NCI-H1092 treated with DMSO at 0.1 percent for 48 hours (cell line): ENCODE data around the gene ZNF189.

Experiments used
- DNase-seq: peaks from one replicate; lab custom pipeline; 2025; lab: John Stamatoyannopoulos, UW

Gene ZNF189

DNA sequence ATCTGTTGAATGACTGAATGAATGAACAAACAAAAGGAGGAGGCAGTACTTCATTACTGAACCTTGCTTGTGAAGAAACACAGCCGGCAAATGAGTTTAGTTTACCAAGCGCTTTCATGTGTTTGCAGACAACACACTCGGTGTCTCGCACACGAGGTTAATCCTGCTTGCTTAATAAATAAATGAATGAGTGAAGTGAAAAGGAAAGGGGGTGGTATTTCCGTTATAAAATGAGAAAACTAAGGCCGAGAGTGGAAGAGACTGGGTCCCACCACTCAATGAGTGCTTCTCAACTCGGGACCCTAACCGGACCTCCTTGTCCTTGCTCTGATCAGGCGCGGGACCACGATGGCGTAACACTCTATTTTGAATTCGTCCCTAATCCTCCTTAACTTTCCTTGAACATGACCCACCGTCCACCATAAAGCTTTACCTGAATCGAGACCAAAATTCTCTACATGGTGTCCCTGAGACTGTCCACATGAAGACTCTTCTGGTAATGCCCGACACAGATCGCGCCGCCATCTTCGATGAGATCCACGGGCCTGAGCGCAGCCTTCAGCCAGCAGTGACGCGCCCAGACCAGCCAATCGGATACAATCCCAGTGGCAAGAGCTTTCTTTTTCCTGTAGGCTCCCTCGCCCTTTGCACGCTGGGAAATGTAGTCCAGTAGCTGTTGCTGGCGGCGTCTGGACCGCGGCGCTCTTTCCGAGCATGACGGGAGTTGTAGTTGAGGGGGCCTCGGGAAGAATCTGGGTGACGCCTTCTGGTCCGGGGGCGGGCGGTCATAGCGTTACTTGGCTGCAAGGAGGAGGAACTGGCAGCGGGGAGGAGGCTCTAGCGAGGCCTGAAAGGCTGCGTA, at the start of gene ZNF189, which contains the start of gene MRPL50:
Gene ZNF189 (plus strand): TSS at position 784 of the 862 bp plus-strand sequence. CDS start 306 bp downstream, outside the sequence.
Gene MRPL50 (minus strand): TSS at position 551 of the 862 bp plus-strand sequence. CDS start 26 bp downstream, at position 525.
- DNase-seq, result peak; percentile 99

DNA sequence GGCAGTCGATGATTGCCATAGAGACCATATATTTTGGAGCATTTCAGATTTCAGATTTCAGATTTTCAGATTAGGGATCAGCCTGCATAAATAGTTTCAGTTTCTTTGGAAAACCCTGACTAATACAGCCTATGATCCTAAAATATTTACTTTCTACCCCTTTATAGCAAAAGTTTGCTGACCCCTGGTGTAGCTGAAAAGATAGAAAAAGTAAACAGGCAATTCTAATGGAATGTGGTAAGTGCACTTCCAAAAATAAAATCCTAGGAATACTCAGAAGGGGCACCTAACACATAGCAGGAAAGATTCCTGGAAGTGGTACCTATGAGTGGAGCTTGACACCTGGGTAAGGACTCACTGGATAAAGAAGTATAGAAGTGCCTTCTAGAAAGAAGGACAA, 48.4 kb upstream of the ZNF189 start:
- DNase-seq, result no peak

DNA sequence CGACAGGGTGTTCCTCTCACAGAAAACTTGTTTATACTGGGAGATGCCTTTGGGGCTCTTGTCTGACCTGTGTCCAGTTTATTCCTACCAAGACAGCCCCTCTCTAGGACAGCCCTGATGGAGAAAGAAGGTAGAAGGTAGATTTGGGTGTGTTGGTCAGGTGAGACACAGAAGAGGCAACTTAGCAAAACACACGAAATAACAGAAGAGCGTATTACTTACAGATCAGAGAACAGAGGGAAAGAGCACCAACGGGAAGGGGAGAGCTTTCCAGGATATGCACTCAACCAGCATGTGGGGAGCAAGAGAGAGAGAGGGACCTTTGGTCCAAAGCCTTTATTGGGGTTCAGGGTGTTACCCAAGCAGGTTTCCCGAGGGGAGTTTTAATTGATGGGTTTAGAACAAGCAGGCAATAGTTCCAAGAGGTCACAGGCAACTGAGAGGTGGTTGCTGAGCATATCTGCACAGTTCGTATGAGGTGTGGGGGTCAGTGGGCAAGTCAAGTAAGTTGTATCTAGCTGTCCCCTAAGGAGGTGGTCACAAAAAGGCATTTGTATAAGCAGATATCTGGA, 45.7 kb upstream of the ZNF189 start:
- DNase-seq, result no peak

DNA sequence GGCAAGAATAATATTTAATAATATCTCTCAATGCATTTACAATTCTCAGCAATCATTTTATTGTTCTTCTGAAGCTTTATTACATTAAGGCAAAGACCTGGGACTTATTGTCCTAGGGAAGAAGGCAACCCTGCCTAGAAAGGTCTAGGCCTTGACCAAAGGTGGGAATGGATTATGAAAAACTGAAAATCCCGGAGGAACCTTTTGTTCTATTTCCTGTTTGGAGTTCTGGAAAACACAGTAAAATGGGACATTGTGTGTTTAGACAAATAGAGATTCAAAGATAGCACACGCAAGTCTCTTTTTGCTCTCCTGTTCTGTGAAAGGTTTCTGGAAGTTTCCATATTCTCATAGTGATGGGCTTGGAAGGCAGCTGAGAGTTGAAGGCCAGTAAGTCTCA, 45.0 kb upstream of the ZNF189 start:
- no peak for DNase-seq

DNA sequence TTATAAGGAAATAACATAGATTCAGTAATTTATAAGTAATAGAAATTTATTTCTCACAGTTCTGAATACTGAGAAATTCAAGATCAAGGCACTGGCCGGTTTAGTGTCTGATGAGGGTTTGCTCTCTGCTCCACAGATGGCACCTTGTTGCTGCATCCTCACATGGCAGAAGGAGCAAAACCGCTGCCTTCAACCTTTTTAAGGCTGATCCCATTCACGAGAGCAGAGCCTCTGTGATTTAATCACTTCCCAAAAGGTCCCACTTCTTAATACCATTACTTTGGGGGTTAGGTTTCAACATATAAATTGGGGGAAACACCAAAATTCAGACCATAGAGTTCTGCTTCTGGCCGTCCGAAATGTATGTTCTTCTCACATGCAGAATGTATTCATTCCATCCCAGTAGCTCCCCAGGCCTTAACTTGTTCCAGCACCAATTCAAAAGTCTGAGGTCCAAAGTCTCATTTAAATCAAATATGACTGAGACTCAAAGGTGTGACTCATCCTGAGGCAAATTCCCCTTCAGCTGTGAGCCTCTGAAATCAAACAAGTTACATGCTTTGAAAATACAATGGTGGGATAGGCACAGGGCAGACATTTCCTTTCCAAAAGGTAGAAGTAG, 44.4 kb upstream of the ZNF189 start:
- DNase-seq, result no peak

DNA sequence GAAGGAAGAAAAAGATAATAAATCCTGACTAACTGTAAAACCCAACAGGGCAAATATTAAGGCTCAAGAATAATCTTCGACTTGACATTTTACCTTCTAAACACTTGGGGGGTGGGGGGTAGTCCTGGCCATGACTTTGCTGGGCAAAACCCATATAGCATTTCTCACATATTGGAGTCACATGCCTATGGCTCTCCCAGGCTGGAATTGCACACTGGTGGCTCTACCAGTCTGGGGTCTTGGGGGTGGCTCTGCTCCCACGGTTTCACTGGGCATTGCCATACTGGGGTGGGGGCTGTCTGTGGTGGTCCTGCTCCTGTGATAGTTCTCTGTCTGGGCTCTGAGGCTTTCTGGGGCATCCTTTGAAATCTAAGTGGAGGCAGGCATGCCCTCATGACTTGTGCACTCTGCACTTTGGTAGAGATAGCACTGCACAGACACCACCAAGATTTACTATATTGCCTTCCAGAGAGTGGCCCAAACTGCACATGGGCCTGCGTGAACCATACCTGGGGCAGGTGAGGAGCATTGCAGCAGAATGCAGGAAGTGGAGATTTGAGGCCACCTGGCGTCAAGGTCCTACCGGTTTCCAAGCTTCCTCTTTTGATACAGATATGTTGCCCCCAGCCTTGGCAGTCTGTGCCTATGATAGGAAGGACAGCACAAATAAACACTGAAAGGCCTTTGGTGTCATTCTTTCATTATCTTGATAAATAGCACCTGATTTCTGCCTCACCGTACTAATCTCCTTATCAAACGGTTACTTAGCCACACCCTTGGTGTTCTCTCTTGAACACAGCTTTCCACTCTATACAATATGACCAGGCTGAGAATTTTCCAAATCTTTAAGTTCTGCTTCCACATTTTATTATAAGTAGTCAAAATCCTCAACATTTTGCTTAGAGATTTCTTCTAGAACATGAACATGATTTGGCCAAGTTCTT, 43.6 kb upstream of the ZNF189 start:
- DNase-seq, result no peak

DNA sequence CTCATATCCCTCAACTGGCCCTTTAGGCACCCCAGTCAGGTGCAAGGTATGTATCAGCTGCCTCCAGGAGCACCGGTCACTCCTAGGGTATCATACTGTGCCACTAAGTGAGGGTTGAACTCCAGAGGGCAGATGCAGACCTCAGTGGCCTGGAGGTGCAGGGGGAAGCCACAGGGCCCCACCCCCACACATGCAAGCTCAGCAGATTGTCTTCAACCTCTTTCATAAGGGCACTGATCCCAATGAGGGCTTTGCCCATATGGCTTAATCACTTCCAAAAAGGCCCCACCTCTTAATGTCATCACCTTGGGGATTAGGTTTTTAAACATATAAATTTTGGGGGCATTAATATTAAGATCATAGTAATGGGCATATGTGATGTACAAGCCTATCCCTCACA, 42.0 kb upstream of the ZNF189 start:
- no peak for DNase-seq

DNA sequence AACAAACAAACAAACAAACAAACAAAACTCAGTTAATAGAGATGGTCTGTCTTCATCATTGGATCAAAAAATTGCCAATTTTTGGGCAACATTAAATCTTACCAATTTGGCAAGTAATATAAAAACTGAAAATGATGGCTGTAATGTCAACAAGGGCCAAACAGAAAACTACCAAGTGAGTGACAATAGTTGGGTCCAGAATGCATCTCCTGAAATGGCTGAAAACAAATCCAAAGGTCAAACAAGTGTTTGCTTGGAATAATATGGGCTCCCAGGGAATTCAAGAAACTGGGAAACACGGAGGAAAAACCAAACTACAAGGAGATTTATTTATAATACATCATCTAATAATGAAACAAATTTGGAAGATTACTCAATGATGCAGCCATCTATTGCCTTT, 39.0 kb upstream of the ZNF189 start:
- DNase-seq, result no peak

DNA sequence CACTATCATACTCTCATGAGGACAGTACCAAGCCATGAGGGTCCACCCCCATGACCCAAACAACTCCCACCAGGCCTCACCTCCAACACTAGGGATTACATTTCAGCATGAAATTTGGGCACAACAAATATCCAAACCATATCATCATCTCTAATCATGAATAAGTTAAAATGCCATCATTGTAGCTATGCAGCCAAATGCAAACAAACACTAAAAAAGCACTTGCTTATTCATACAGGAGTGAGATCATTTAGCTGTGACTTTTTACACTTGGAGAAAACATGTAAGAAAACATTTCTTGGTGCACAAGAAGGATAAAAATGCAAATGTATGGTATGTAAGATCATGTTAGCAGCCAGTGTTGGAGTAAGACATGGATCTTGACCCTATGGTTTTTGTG, 38.0 kb upstream of the ZNF189 start:
- DNase-seq, result no peak

DNA sequence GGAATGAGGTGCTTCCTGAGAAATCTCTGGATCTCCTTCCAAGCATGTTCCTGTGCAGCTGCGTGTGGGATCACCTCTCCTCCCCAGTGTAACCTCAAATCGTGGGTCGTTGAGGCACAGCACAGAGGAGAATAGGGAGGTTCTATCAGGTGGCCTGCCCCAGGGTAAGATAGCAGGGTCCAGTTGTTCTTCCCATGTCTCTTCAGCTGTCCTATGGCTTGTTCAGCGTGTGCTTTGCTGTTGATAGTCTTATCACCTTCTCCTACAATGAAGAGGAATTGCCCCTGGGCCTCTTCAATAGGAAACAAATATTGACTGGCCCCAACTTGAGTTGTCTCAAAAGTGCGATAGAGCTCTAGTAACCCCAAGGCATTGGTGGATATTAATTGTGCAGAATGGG, 36.2 kb upstream of the ZNF189 start:
- no peak for DNase-seq

DNA sequence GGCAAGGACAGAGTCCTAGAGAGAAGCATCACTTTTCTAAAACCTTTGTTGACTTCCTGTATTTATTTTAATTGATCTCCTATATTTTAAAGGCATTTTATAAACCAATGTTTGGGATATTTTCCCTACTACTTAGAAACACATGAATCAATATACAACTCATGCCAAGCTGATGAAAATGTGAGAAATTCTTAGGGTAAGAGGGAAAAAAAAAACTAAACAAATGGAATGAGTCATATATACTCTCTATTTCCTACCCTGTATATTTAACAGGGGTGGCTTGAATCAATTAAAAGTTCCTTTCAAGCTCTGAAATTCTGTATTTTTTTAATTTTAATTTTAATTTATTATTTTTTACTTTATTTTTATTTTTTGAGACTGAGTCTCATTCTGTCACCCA, 33.5 kb upstream of the ZNF189 start:
- no peak for DNase-seq

DNA sequence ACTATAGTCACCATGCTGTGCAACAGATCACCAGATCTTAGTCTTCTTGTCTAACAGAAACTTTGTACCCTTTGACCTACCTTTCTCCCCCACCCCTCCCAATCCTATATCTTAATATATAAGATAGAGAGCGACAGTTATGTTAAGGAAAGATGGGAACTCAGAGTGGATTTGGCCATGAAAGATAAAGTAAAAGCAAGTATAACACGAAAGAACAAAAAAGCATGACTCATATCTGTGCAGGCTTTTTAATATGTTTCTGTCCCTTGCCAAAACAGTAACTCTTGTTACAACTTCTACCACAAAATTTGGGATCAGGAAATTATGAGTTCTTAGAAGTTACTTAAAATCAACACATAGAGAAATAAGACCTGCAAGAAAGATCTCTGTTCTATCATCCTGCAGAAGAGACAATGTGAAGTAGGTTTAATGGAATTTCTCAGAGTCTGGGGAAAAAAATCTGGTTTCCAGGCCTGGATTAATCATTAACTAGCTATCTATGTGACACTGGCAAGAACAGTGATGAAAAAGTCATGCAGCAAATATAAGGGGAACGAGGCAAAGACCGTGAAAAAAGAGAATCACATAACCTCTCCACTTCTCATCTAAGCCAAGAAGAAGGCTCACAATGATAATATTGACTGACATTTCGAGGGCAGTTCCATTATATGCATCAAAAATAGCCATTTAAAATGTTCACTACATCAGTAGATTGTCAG, 32.5 kb upstream of the ZNF189 start:
- no peak for DNase-seq

DNA sequence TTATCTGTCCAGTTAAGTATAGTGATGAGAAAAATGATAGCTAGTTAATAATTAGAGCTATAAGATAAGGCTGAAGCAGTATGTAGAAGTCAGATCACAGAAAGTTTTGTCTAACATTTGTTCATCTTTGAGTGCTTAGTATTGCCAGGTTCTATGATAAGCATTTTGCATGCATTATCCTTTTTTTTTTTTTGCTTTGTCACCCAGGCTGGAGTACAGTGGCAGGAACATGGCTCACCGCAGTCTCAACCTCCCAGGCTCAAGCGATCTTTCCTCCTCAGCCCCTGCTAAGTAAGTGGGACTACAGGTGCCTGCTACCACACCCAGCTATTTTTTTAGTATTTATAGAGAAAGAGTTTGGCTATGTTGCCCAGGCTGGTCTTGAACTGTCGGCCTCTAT, 31.3 kb upstream of the ZNF189 start:
- DNase-seq, result no peak

DNA sequence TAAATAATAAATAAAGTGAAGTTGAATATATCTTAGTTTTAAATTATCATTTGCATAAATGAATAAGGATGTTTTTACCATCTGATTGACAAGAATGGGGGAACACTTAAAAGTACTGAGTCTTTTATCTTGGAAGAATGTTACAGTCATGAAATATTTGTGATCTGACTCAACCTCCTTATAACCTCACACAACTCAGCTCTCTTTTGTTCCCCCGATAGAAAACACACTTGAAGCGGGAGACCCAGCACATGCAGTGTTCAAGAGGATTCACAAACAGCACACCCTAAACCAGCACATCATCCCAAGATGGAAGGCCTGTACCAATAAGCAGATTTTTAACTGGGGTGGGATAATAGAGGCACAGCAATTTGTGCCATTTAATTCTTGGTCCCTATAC, 29.4 kb upstream of the ZNF189 start:
- DNase-seq, result no peak

DNA sequence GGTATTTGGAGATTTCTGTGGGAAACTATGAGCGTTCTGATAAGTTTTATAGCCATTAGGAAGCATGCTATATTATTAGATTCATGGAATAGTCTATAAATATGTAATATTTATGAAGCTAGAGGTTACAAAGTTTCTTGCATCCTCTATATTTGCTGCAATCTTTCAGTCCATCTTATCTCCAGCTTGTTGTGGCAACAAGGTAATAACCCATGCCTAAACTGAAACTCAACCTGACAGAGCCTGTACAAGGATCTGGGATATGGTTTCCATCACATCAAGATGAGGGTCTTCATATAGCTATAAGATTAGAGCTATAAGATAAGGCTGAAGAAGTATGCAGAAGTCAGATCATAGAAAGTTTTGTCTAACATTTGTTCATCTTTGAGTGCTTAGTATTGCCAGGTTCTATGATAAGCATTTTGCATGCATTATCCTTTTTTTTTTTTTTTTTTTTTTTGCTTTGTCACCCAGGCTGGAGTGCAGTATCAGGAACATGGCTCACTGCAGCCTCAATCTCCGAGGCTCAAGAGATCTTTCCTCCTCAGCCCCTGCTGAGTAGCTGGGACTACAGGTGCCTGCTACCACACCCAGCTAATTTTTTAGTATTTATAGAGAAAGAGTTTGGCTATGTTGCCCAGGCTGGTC, 28.6 kb upstream of the ZNF189 start:
- no peak for DNase-seq

DNA sequence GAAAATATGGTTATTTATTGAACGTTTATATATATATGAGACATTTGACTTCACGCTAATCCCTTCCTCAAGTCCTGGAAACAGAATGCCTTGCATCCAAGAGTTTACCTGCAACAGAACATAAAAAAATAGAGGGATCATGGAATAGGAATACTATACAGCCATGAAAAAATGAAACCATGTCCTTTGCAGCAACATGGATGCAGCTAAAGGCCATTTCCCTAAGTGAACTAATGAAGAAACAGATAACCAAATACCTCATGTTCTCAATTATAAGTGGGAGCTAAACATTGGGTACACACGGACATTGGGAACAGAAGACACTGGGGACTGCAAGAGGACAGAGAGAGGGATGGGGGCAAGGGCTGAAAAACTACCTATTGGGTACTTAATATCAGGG, 26.8 kb upstream of the ZNF189 start:
- DNase-seq, result no peak

DNA sequence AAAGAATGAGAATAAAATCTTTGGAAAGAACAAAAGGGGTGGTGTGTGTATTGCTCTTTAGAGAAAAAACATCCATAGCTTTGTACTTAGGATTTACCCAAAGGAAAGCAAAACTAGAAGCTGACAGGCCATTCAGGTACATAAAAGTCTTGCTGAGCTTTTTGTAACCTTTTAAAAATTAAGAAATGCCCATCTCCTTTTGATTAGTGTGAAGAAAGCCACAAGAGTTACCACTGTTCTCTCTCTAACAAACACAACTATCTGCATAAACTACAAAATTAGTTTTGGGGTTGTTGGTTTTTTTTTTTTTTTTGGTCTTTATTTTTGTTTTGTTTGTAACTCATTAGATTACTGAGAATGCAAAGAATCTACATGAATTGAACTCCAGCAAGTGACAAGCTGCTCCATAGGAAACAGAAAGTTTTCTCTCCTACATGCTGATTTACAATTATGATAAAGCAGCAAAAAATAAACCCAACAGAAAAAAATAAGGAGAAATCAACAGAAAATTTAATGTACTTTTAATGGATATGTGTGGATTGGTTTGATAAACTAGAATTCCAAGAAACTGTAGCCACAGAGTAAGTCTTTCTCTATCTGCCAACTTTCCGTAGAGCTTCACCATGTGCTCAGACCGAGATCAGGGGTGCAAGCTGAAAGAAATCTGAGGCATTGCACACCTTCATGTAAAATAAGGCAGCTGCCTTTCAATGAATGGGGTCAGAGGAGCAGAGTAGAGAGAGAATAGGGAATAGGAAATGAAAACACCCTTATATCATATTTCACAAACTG, 26.1 kb upstream of the ZNF189 start:
- DNase-seq, result no peak

DNA sequence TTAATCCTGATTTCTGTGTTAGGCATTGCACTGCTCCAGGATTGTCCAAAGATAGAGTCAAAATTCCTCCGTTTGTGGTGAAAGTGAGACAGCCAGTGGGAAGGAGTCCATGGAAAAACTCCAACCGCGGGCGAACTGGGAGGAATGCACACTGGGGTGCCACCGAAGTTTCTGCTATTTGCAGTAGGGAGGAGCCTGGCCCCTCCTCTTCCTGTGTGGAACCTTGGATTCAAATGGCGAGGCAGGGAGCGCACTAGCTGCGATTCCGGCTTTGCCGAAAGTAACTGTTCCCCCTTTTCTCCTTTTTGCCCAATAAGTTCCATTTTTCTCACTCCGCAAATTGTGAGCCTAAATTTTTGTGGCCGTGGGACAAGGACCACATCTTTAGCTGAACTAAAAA, 23.1 kb upstream of the ZNF189 start:
- no peak for DNase-seq

DNA sequence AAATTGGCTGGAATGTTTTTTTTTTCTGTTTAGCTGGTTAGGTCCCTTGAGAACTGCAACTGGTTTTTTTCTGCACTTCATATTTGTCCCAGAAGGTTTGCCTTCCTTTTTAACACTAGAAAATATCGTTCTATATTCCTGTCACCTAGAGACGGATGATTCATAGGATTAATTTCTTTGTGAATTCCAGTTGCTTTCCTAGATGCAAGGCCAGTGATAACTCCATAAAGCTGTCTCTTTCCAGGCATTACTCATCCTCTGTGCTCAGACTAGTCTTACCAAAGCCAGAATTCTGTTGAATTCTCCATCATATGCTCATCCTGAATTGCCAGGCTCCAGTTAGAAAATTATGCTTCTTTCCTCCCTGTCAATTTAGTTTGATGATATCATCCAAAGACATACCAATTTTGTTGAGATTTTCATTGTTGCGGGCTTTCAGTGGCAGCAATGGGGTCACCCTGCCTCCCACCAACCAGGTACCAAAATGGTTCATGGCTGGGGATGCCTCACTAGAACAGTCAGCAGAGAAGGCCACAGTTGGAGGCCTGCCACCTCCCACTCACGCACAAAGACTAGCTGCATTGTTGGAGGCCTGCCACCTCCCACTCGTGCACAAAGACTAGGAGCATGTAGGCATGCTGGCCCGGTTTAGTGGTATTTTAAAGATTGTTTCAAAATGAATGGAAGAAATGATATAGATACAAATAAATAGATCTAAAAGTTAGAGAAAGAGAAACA, 22.4 kb upstream of the ZNF189 start:
- DNase-seq, result no peak
